ENCODE results near the gene ZFP62. TPM values are rescaled to one million over a fixed set of nuclear protein-coding genes. Genes with fewer than 3 reads are reported as not detected.

The ZFP62 gene
- total RNA-seq, 1 donor from 2014 or later = 20.1 TPM

- peak; percentile 29 for DNase-seq (ENCODE audit: low read depth)
Measured at GRCh38 chr5:180869587-180869986, 8.5 kb upstream of the ZFP62 start.

- DNase-seq (ENCODE audit: low read depth) = peak; percentile 89
Measured at GRCh38 chr5:180868960-180869359, 7.9 kb upstream of the ZFP62 start.

GRCh38 chr5:180866985-180867384 lies 5.9 kb upstream of the ZFP62 start:
- DNase-seq (ENCODE audit: low read depth) = no peak

- DNase-seq (ENCODE audit: low read depth) = peak; percentile 65
Measured at GRCh38 chr5:180865981-180866695, 5.1 kb upstream of the ZFP62 start.

GRCh38 chr5:180862645-180863044 lies 1.6 kb upstream of the ZFP62 start:
- no peak for DNase-seq (ENCODE audit: low read depth)

- DNase-seq (ENCODE audit: low read depth) = peak; percentile 67
Measured at GRCh38 chr5:180860273-180860886, 696 bp downstream of the ZFP62 start.

GRCh38 chr5:180858586-180858985 lies 2.5 kb downstream of the ZFP62 start:
- DNase-seq (ENCODE audit: low read depth) = no peak

GRCh38 chr5:180853848-180854176 lies 7.3 kb downstream of the ZFP62 start:
- DNase-seq (ENCODE audit: low read depth) = no peak

GRCh38 chr5:180853121-180853847 lies 7.8 kb downstream of the ZFP62 start:
- DNase-seq (ENCODE audit: low read depth) = no peak

- no peak for DNase-seq (ENCODE audit: low read depth)
Measured at GRCh38 chr5:180852495-180852894, 8.6 kb downstream of the ZFP62 start.

GRCh38 chr5:180850434-180851078 lies 10.5 kb downstream of the ZFP62 start:
- no peak for DNase-seq (ENCODE audit: low read depth)

GRCh38 chr5:180849827-180850226 lies 11.2 kb downstream of the ZFP62 start:
- DNase-seq (ENCODE audit: low read depth) = no peak

- DNase-seq (ENCODE audit: low read depth) = no peak
Measured at GRCh38 chr5:180848878-180849277, 12.2 kb downstream of the ZFP62 start.

- DNase-seq (ENCODE audit: low read depth) = no peak
Measured at GRCh38 chr5:180848265-180848664, 12.8 kb downstream of the ZFP62 start.

- DNase-seq (ENCODE audit: low read depth) = no peak
Measured at GRCh38 chr5:180847026-180847425, 14.1 kb downstream of the ZFP62 start.

- DNase-seq (ENCODE audit: low read depth) = no peak
Measured at GRCh38 chr5:180844858-180845257, 16.2 kb downstream of the ZFP62 start.

GRCh38 chr5:180844432-180844831 lies 16.6 kb downstream of the ZFP62 start:
- no peak for DNase-seq (ENCODE audit: low read depth)

- no peak for DNase-seq (ENCODE audit: low read depth)
Measured at GRCh38 chr5:180839935-180840334, 21.1 kb downstream of the ZFP62 start.

GRCh38 chr5:180839227-180839626 lies 21.8 kb downstream of the ZFP62 start:
- DNase-seq (ENCODE audit: low read depth) = no peak

GRCh38 chr5:180837478-180837877 lies 23.6 kb downstream of the ZFP62 start:
- no peak for DNase-seq (ENCODE audit: low read depth)

- DNase-seq (ENCODE audit: low read depth) = no peak
Measured at GRCh38 chr5:180832638-180833068, 28.4 kb downstream of the ZFP62 start.
